NOMO-1 treated with DMSO at 0.1 percent for 48 hours (cell line): ENCODE measurements around the gene FAM193B.
"Not testable (repeated sequence)": the region's sequence is repeated elsewhere in the genome, so short reads cannot be mapped to it uniquely, and the experiment has no call there.

ENCODE experiments used
- DNase-seq: peaks from one replicate; lab custom pipeline; 2025; ENCODE audit not compliant: unreplicated experiment; lab: John Stamatoyannopoulos, UW

Gene FAM193B

GRCh38 chr5:177538876-177539275, 15.5 kb downstream of the FAM193B start:
- no peak for DNase-seq

DNA sequence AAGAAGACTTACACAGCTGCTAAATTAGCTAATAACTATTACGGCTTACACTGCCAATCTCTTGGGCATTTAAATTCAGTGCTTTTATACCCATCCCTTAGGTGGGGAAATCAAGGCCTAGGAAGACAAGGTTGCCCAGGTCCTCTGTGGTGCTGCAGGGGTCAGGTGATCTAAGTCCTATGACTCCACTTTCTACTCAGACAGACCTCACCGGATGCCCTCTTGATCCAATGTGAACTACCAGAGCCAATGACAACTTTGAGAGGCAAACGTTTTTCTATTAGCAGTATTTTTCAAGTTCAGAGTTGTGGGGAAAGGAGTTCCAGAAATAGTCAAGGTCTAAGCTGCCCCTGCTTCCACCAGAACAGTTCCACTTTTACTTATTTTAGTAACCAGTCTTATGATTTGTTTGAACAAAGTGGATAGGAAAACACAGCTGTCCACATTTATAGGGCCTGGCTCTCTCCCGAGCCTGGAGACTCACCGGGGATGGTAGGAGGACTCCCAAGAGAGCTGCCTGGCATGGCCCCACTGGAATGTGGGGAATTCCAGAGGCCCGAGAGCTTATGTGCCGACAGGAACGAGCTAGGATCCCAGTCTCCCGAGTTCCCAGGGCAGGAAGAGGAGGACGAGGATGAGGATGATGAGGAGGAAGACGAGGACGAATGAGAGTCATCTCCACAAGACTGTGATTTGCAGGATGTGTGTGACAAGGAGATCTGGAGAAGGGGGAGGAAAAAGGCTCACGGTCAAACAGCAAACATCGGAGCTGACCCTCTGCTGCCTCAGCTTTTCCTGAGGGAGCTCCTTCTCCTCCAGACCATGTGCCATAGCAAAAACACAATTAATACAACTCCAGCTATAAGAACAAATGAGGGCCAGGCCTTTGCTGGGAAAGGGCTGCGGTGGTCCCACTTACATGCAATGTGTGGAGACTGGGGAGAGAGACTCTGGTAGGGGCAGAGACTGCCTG, 16.7 kb downstream of the FAM193B start:
- DNase-seq = no peak

- no peak for DNase-seq
Observed at GRCh38 chr5:177536386-177536785, 18.0 kb downstream of the FAM193B start.

DNA sequence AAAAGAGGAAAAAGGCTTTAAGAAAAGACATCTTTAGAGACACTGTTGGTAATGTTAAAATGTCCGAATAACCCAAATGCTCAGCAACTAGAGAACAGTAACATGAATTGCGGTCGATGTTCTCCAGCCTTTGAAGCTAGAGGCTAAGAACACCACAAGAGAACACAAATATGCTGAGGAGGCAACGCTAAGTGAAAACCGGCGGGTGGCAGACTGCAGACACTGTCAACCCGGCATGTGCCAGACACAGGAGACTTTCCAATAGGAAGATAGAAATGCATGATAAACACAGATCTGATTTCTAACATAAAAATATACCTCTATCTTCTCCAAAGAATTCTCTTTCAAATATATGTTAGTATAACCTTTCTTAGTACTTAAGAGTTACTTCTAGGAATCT, 19.2 kb downstream of the FAM193B start:
- DNase-seq = no peak

GRCh38 chr5:177534433-177534832, 19.9 kb downstream of the FAM193B start:
- not testable (repeated sequence) for DNase-seq

GRCh38 chr5:177531209-177531940, 23.0 kb downstream of the FAM193B start:
- DNase-seq = no peak

DNA sequence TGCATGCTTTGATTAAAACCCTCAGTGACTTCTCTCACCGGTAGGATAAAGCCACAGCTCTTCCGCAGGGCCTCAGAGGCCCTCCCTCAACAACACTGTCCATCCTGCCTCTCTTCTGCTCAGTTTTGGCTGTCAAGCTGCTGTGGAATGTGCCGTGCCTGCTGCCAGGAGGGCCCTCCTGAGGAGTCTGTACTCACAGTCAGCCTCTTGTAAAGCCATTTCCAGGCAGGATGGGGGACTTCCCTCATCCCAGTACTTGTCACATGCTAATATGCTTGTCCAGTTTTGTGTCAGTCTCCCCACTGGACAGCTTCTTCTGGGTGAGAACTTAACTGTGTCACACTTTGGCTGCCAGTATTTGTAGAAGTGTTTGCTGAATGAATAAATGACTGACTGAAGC, 23.7 kb downstream of the FAM193B start:
- DNase-seq = no peak

GRCh38 chr5:177529247-177530203, 24.8 kb downstream of the FAM193B start:
- no peak for DNase-seq

DNA sequence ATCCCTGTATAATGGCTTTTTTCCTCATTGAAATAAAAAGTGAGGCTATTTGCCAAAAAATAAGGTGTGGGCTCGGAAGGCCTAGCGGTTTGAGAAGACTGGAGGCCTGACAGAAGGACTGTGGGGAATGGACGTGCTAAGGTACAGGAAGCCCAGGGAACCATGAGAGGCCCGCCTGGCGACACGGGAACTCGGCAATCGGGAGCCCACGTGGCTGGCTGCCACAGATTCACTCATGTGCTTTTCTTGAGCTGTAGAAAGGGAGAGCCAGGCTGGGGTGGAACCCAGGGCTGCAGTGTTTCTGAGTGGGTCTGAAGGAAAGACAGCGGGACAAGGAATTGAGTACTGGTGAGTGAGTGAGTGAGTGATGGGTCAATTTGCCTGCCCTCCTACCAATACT, 25.7 kb downstream of the FAM193B start:
- DNase-seq = no peak

GRCh38 chr5:177527595-177527994, 26.8 kb downstream of the FAM193B start:
- no peak for DNase-seq

DNA sequence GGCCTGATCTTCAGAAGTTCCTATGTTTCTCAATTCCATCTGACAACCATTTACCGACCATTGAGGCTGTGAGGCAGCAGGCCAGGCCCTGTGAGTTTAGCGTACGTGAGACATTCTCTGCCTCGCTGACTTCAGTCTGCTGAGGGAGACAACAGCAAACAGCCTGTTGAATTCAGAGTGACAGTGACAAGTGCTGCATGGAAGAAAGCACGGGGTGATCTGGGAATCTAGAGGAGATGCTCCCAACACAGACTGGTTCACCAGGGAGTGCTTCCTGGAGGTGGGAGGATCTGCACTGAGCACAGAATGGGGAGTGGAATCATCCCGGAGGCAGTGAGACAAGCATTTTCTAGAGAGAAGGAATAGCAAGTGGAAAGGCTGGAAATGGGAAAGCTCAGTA, 27.6 kb downstream of the FAM193B start:
- no peak for DNase-seq

GRCh38 chr5:177526191-177526590, 28.2 kb downstream of the FAM193B start:
- no peak for DNase-seq

DNA sequence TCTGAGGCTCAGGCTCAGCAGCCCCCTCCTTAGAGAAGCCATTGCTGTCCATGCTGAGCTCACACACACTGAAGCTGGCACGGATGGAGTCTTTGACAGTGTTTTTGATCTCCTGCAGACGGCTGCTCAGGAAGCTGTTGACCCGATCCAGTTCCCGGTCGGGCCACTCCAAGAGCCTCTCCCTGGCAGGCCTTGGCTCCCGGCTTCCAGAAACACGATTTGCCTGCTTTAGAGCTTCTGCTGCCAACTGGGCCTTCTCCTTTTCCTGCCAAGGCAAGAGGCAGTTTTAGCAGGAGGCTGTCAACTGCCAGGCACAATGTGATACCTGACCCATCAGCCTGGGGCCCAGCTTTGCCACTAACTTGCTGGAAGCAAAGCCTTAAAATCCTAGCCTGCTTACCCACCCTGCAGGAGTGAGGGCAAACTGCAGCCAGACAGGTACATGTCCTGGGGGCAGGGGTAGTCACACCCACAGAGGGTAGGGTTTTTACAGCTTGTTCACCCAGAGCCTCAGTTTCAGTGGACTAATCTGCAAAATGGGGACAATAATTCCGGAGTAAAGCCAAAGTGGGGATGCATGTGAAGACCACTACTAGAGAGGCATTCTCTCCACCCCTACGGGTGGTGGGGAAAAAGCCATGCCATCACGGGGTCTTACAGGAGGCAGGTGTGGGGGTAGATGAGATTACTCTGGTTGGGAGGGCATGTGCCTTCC, 29.3 kb downstream of the FAM193B start:
- DNase-seq = no peak

DNA sequence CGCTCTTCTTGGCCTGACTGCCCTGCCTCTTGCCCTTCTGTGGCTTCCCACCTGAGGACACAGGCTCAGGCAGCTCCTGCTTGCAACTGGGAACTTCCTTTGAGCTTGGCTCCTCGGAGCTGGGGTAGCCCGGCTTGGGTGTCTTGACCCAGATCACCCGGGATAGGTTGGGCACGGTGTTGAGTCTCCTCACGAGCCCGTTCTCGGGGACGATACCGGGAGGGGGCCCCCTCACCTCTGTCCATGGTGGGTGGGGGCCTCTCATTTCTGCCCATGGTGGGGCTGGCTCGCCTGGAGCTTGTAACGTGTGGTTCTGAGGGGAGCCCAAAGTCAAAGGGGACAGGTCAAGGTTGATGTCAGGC, 29.8 kb downstream of the FAM193B start:
- no peak for DNase-seq

DNA sequence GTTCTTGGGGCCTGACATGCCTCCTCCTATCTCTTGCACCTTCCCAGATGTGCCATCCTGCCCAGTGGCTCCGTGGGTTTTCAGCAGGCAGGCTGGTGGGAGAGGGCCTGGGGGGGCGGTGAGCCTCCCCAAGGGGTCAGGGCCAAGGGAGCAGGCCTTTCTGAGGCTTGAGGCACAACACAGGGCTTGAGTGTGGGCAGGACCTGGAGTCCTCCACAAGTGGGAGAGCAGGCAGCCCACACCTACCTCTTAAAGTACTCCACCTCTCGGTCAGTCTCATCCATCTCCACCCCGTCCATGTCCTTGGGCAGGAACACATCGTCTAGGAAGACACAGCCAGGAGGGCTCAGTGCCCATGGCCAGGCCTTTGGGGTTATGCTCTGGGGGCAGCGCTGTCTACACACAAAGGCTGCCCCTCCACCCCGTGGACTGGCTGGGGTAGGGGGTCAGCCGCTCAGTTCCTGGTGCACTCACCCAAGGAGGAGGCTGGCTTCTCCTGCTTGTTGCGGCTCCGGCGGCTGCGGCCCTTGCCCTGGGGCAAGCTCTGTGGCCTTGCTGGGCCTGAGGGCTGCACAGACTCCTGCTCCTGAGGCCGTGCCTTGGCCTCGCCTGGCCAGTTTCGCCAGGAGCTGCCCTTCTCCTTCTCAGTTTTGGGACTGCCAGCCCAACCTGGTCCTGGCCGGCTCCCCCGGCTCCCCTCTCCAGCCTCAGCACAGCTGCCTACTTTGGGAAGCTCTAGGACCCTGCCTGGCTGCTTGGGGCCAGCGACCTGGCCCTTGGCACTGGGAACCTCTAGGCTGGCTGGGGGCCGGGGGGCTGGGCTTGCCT, 30.4 kb downstream of the FAM193B start:
- DNase-seq = no peak

- no peak for DNase-seq
Observed at GRCh38 chr5:177520916-177521513, 33.3 kb downstream of the FAM193B start.

DNA sequence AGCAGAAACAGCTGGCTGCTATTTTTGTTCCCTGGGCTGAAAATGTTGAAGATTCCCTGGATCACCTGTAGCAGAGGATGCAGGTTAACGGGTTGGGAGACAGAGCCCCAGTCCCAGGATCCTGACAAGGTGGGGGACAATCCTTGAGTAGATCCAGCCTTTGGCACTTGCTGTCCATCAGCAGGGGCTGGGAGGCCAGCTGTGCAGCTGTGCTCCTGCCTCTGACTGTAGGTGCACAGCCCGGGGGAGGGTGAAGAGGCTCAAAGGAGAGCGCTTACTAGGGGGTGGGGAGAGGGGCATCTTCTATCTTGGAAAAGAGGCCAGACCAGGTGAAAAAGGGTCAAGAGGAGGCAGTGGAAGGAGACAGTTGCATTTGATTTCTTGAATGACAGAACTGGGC, 34.1 kb downstream of the FAM193B start:
- DNase-seq = no peak

DNA sequence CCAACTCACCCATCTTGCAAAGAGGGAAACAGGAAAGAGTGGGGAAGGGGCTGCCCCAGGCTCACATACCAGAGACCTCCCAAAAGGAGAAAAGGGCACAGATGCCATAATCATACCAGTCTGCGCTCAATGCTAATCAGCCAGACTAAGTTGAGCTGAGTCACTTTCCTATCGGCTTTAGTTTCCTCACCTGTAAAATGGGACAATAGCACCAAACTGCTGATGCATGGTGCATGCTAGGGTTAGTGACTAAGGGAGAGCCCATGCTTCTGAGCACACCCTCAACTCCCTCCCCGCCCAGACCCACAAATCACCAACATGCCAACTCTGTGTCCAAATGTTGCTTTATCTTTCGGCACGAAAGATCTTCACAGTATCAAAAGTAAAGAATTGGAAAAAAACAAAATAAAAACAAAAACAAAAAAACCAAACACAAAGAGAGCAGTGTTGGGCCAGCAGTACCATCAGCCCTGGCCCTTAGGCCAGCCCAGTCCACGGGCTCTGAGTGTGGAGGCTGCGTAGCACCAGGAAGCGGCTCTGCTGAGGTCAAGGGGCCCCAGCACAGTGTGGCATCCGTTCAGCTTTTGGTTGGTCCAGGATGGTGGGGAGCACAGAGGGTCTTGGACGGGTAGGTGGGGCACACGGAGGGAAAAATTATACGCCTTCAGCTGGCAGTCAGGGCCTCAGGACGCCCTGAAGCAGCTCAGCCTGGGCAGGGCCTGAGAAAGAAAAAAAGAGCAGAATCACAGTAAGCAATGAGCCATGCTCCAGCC, 34.7 kb downstream of the FAM193B start:
- DNase-seq = no peak
